Neural progenitor cell (in vitro differentiated cells): ENCODE results near the gene MAP3K13. TPM values are rescaled to one million over a fixed set of nuclear protein-coding genes. Genes with fewer than 3 reads are reported as not detected.
A peak's percentile ranks its signal among the peaks of the same experiment; 100 is the strongest.

ENCODE experiments used
- DNase-seq: peaks from one replicate; pipeline ENCODE4 v3.0.0-alpha.2; 2016; ENCODE audit warnings: low spot score
- H2AFZ ChIP-seq: fragments of 200-600 bp; sonication (generic); replicated peaks from 2 replicates; pipeline ENCODE4 v1.6.1; 2016; ENCODE audit warnings: antibody characterized with exemption
- H3F3A ChIP-seq: fragments of 200-600 bp; sonication (generic); 2 replicates; pipeline ENCODE4 v1.6.1; 2016; ENCODE audit warnings: antibody characterized with exemption, low read depth
- H3K27ac ChIP-seq: fragments of 200-600 bp; sonication (generic); 2 replicates; pipeline ENCODE4 v1.5.1; 2016; ENCODE audit warnings: mild to moderate bottlenecking
- H3K27me3 ChIP-seq: fragments of 200-600 bp; sonication (generic); 2 replicates; pipeline ENCODE4 v1.6.1; 2016; ENCODE audit warnings: mild to moderate bottlenecking, moderate library complexity
- H3K36me3 ChIP-seq: fragments of 200-600 bp; sonication (generic); 2 replicates; pipeline ENCODE4 v1.5.1; 2016
- H3K4me1 ChIP-seq: fragments of 200-600 bp; sonication (generic); 2 replicates; pipeline ENCODE4 v1.6.1; 2016; ENCODE audit warnings: mixed run types
- H3K4me2 ChIP-seq: fragments of 200-600 bp; sonication (generic); 2 replicates; pipeline ENCODE4 v1.6.1; 2016
- H3K4me3 ChIP-seq: fragments of 200-600 bp; sonication (generic); 2 replicates; pipeline ENCODE4 v1.5.1; 2016
- H3K79me2 ChIP-seq: fragments of 200-600 bp; sonication (generic); 2 replicates; pipeline ENCODE4 v1.6.1; 2016; ENCODE audit warnings: low read depth
- H3K9ac ChIP-seq: fragments of 200-600 bp; sonication (generic); 2 replicates; pipeline ENCODE4 v1.6.1; 2016
- H3K9me3 ChIP-seq: fragments of 200-600 bp; sonication (generic); 2 replicates; pipeline ENCODE4 v1.5.1; 2016; ENCODE audit warnings: low read depth
- H4K20me1 ChIP-seq: fragments of 200-600 bp; sonication (generic); 2 replicates; pipeline ENCODE4 v1.6.1; 2016; ENCODE audit warnings: low read depth
- H3K27ac Mint-ChIP-seq: 3 replicates; pipeline ENCODE4 v1.8.0; 2021; ENCODE audit warnings: mixed read lengths
- H3K27me3 Mint-ChIP-seq: 2 replicates; pipeline ENCODE4 v1.8.0; 2022; ENCODE audit warnings: low read depth, mild to moderate bottlenecking, inconsistent platforms, moderate library complexity, mixed read lengths; ENCODE audit not compliant: insufficient read depth
- H3K36me3 Mint-ChIP-seq: 3 replicates; pipeline ENCODE4 v1.8.0; 2021; ENCODE audit warnings: mixed read lengths
- H3K4me1 Mint-ChIP-seq: 3 replicates; pipeline ENCODE4 v1.8.0; 2021; ENCODE audit warnings: mixed read lengths
- H3K4me3 Mint-ChIP-seq: 3 replicates; pipeline ENCODE4 v1.8.0; 2021; ENCODE audit warnings: mild to moderate bottlenecking, moderate library complexity, mixed read lengths
- H3K9me3 Mint-ChIP-seq: 3 replicates; pipeline ENCODE4 v1.8.0; 2020; ENCODE audit warnings: mixed read lengths
- CTCF ChIP-seq: fragments of 200-600 bp; sonication (generic); IDR thresholded peaks from 2 replicates; pipeline ENCODE4 v1.5.1; 2017; ENCODE audit warnings: antibody characterized with exemption, mild to moderate bottlenecking
- EZH2 ChIP-seq: fragments of 200-600 bp; sonication (generic); IDR thresholded peaks from 2 replicates; pipeline ENCODE4 v1.6.1; 2017; ENCODE audit warnings: antibody characterized with exemption, mild to moderate bottlenecking, moderate library complexity
- EZH2phosphoT487 ChIP-seq: fragments of 200-600 bp; sonication (generic); IDR thresholded peaks from 2 replicates; pipeline ENCODE4 v1.6.1; 2017; ENCODE audit warnings: antibody characterized with exemption
- total RNA-seq: library from RNA; depleted of rRNA; stranded (reverse); fragments of >200 nt; gene quantifications from 2 replicates; pipeline ENCODE4 v1.2.3, GENCODE V29; 2015; ENCODE audit warnings: low replicate concordance

Gene MAP3K13
- total RNA-seq, 1 donor from 2014 or later = 34.6 TPM

GRCh38 chr3:185400866-185401265 lies 37.9 kb downstream of the MAP3K13 start:
- H3K4me1 Mint-ChIP-seq = peaks cover 17% of the 10 kb centered on the region
- H3K4me1 ChIP-seq = no peaks in the 10 kb centered on the region
- H3K9me3 ChIP-seq = no peaks in the 10 kb centered on the region
- H3F3A ChIP-seq = no peaks in the 10 kb centered on the region
- no peak overlapping the region for H3K4me2 ChIP-seq
- H4K20me1 ChIP-seq = no peaks in the 10 kb centered on the region
- DNase-seq = no peak
- H3K9ac ChIP-seq = no peak overlapping the region
- H3K79me2 ChIP-seq = no peaks in the 10 kb centered on the region
- no peaks in the 10 kb centered on the region for H3K27me3 Mint-ChIP-seq
- no peaks in the 10 kb centered on the region for H3K36me3 ChIP-seq
- H3K27me3 ChIP-seq = no peaks in the 10 kb centered on the region
- no peak overlapping the region for H3K27ac ChIP-seq
- H3K4me3 ChIP-seq = no peak overlapping the region
- TF ChIP-seq EZH2phosphoT487 (no peak), EZH2 (no peak), CTCF (no peak)
- H3K27ac Mint-ChIP-seq = no peak overlapping the region
- no peaks in the 10 kb centered on the region for H3K36me3 Mint-ChIP-seq
- no peak overlapping the region for H3K4me3 Mint-ChIP-seq
- no peak overlapping the region for H2AFZ ChIP-seq
- no peaks in the 10 kb centered on the region for H3K9me3 Mint-ChIP-seq

GRCh38 chr3:185401319-185401955 lies 38.5 kb downstream of the MAP3K13 start:
- H3K9me3 ChIP-seq = no peaks in the 10 kb centered on the region
- DNase-seq = no peak
- TF ChIP-seq EZH2phosphoT487 (no peak), EZH2 (no peak), CTCF (no peak)
- H3K4me1 Mint-ChIP-seq = peaks cover 19% of the 10 kb centered on the region
- H2AFZ ChIP-seq = no peak overlapping the region
- H3K79me2 ChIP-seq = no peaks in the 10 kb centered on the region
- H3K27me3 Mint-ChIP-seq = no peaks in the 10 kb centered on the region
- no peak overlapping the region for H3K4me3 Mint-ChIP-seq
- H3K27ac Mint-ChIP-seq = no peak overlapping the region
- no peaks in the 10 kb centered on the region for H4K20me1 ChIP-seq
- H3K4me2 ChIP-seq = no peak overlapping the region
- no peaks in the 10 kb centered on the region for H3K36me3 ChIP-seq
- H3F3A ChIP-seq = no peaks in the 10 kb centered on the region
- H3K36me3 Mint-ChIP-seq = no peaks in the 10 kb centered on the region
- H3K27ac ChIP-seq = no peak overlapping the region
- no peaks in the 10 kb centered on the region for H3K27me3 ChIP-seq
- no peaks in the 10 kb centered on the region for H3K4me1 ChIP-seq
- no peak overlapping the region for H3K4me3 ChIP-seq
- no peak overlapping the region for H3K9ac ChIP-seq
- H3K9me3 Mint-ChIP-seq = no peaks in the 10 kb centered on the region

- Mint-ChIP-seq H3K36me3 (no peaks in the 10 kb centered on the region), H3K27me3 (no peaks in the 10 kb centered on the region), H3K4me1 (peaks cover 18% of the 10 kb centered on the region), H3K9me3 (no peaks in the 10 kb centered on the region), H3K4me3 (no peak overlapping the region), H3K27ac (no peak overlapping the region)
- Histone ChIP-seq H4K20me1 (no peaks in the 10 kb centered on the region), H3K9ac (no peak overlapping the region), H3K36me3 (no peaks in the 10 kb centered on the region), H3K27me3 (no peaks in the 10 kb centered on the region), H3K4me2 (no peak overlapping the region), H2AFZ (no peak overlapping the region), H3F3A (no peaks in the 10 kb centered on the region), H3K27ac (no peak overlapping the region), H3K4me1 (no peaks in the 10 kb centered on the region), H3K4me3 (no peak overlapping the region), H3K9me3 (no peaks in the 10 kb centered on the region), H3K79me2 (no peaks in the 10 kb centered on the region)
- DNase-seq = peak; percentile 7
- TF ChIP-seq EZH2phosphoT487 = no peak
- no peak for TF ChIP-seq CTCF
- TF ChIP-seq EZH2 = no peak
Observed at GRCh38 chr3:185402561-185402960, 39.6 kb downstream of the MAP3K13 start.
